ENCODE measurements around the gene VSIR. TPM values are rescaled to one million over a fixed set of nuclear protein-coding genes. Genes with fewer than 3 reads are reported as not detected.
A peak's percentile ranks its signal among the peaks of the same experiment; 100 is the strongest.

VSIR gene
- total and polyA plus RNA-seq, 10 of the 15 experiments (the other 5 are each of a cell fraction or from before 2014, with no cell fraction given) = 0.19 to 12.5 (median 6.7) TPM

DNA sequence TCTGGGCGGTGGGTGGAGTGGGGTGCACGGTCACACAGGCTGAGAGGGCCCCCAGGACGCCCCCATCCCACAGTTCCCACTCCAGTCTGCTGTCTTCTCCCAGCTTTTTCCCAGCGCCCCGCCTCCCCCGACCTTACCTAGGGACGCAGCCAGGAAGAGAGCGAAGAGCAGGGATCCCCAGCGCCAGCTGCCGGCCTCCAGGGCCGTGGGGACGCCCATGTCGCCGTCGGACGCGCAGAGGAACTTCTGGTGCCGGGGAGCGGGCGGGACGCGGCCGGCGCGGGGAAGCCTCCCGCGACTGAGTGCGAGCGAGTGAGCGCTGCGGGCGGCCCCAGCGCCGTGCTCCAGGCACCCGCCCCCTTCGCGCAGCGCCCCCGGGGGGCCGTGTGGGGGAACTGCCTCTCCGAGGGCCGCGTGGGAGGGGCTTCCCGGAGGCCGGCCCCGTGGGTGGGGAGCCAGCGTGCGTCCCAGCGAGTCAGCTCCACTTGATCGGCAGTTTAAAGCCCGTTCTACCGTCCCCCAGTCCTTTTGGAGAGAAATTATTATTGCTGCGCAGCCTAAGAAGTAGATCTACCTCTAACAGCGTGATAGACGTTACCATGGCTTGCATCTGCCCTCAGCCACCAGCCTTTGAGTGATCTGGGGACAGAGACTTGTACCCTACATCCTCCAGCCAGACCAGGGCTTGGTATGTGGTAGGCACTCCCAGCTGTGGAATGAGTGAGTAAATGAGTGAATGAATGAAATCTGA, at the start of gene VSIR (continued):
- TF ChIP-seq MEF2A (IDR thresholded peaks at IDR 0.05; ENCODE audit: insufficient read depth, low read depth, low read length) (no peak), IKZF1 (conservative IDR thresholded peaks at IDR 0.05) (peak; percentile 80), RB1 (IDR thresholded peaks at IDR 0.05; ENCODE audit: borderline replicate concordance) (no peak; the same call in 1 of the 2 replicates), GATAD2B (conservative IDR thresholded peaks at IDR 0.05; ENCODE audit: low read depth) (peak; percentile 88)
- TF ChIP-seq, protein P1, sequence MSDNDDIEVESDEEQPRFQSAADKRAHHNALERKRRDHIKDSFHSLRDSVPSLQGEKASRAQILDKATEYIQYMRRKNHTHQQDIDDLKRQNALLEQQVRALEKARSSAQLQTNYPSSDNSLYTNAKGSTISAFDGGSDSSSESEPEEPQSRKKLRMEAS (IDR thresholded peaks at IDR 0.05; ENCODE audit: low read depth, low read length) = peak; percentile 62

GRCh38 chr10:71821909-71822763, 48.8 kb upstream of the VSIR start:
- Histone ChIP-seq H3K27me3 (replicated peaks in 1 of 2; ENCODE audit: control insufficient read depth in 2 of 2, insufficient read depth in 2 of 2, low read length in 1 of 2) (no peaks in the 10 kb centered on the region), H3K36me3 (ENCODE audit: control insufficient read depth in 2 of 2, insufficient read depth in 2 of 2, low read length in 1 of 2) (peaks cover 52% of the 10 kb centered on the region in 2 experiments), H3K79me2 (ENCODE audit: control insufficient read depth, insufficient read depth, low read length) (no peaks in the 10 kb centered on the region), H3K4me3 (no peak overlapping the region), H3K4me2 (ENCODE audit: control insufficient read depth, insufficient read depth) (no peak overlapping the region), H3K27ac (ENCODE audit: control insufficient read depth, insufficient read depth) (no peak overlapping the region), H3K9ac (ENCODE audit: control insufficient read depth, insufficient read depth, low read length) (no peak overlapping the region), H3K9me3 (replicated peaks; ENCODE audit: control insufficient read depth, insufficient read depth, low read length) (no peaks in the 10 kb centered on the region), H4K20me1 (ENCODE audit: control insufficient read depth, insufficient read depth) (no peaks in the 10 kb centered on the region), H3K4me1 (ENCODE audit: control insufficient read depth, insufficient read depth, low read length) (no peaks in the 10 kb centered on the region), H2AFZ (ENCODE audit: control insufficient read depth, low read depth, low read length) (no peak overlapping the region)
- CTCF ChIA-PET = interaction anchor here (0.9 to 2.1 kb wide), 4 partner anchors 11 to 113 kb away, joined by 3 to 8 read pairs (median 3); no protein-coding TSS in a partner anchor
- 61% methylated on average over 9 of the region's 9 CpGs for WGBS (ENCODE audit: insufficient coverage, insufficient replicate concordance, low lambda C conversion rate, missing lambda C conversion rate)
- SMC1A ChIA-PET (ENCODE audit: uncharacterized antibody, unreplicated experiment) = interaction anchor here (2.3 kb wide), 1 partner anchor 74 kb away, joined by 8 read pairs; no protein-coding TSS in a partner anchor
- ATAC-seq = no peak
- POLR2A ChIA-PET = interaction anchor here (0.5 kb wide), 1 partner anchor 1019 kb away, joined by 3 read pairs; no protein-coding TSS in a partner anchor
- intact Hi-C loops (cut with micrococcal nuclease; ENCODE audit: unreplicated experiment) (no loop called here), in situ Hi-C loops (cut with MboI) (no loop called here)
- FAIRE-seq = no peak
- RAD21 ChIA-PET (ENCODE audit: unreplicated experiment) = interaction anchor here (1.0 to 1.5 kb wide), 2 partner anchors 15 to 74 kb away, joined by 3 to 4 read pairs; no protein-coding TSS in a partner anchor
- BruUV-seq (replicated peaks) = no TSS peak
- DNase-seq (ENCODE audit: low read depth, low spot score) = no peak
- TF ChIP-seq SP1 (IDR thresholded peaks at IDR 0.05; ENCODE audit: low read depth, low read length) = no peak
